ENCODE data around the gene TTYH2. TPM values are rescaled to one million over a fixed set of nuclear protein-coding genes. Genes with fewer than 3 reads are reported as not detected.

Gene TTYH2
- total RNA-seq, 1 experiment from 2014 or later = 4.5 TPM

DNA sequence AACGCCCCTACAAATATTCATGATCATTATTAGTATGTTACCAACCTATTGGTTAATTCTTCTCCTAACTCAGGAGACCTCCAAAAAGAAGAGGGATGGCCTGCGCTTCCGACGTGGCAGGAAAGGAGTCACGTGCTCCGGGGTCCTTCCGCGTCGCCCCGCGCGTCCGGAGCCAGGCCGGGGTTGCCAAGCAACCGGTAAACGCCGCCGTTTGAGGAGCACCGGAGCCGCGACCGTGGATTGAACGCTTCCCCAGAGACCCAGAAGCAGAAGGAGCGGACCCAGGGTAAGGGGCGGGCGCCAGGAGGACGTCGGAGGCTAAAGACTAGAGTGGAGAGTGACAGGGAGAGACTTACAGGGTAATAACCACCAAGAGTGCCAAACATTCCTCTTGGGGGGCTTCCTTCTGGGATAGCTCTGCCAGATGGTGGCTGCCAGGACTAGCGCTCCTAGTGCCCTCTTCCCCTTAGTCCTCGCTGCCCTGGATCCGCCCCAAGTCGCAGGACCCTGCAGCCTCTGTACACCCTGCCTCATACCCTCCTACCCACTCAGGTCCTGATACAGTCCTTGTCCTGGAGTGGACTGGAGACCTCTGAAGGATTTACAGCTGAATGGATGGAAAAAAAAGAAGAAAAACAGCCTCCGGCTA is 60.8 kb downstream of the TTYH2 start, which contains the start of gene DNAI2:
DNAI2 (plus strand) TSS at position 175 of the 649 bp plus-strand sequence. CDS start 7,584 bp downstream, outside the sequence.
- DNase-seq (ENCODE audit: low spot score) (peak; percentile 57), ATAC-seq (peak; percentile 68)
- Mint-ChIP-seq H3K9me3 (no peaks in the 10 kb centered on the region), H3K36me3 (no peaks in the 10 kb centered on the region), H3K4me3 (peak within 1 kb of the TSS; percentile 62), H3K4me1 (peaks cover 32% of the 10 kb centered on the region), H3K27ac (no peak within 1 kb of the TSS), H3K27me3 (ENCODE audit: low read depth) (peaks cover 38% of the 10 kb centered on the region)
- ChIA-PET CTCF (interaction anchor here (0.8 to 2.7 kb wide), 9 partner anchors 11 to 77 kb away, joined by 3 to 13 read pairs (median 4); no protein-coding TSS in a partner anchor), POLR2A (interaction anchor here (0.8 kb wide), 1 partner anchor 10 kb away, joined by 3 read pairs; no protein-coding TSS in a partner anchor)
- TF ChIP-seq, protein P1, sequence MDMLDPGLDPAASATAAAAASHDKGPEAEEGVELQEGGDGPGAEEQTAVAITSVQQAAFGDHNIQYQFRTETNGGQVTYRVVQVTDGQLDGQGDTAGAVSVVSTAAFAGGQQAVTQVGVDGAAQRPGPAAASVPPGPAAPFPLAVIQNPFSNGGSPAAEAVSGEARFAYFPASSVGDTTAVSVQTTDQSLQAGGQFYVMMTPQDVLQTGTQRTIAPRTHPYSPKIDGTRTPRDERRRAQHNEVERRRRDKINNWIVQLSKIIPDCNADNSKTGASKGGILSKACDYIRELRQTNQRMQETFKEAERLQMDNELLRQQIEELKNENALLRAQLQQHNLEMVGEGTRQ (CRISPR knock-in tag; IDR thresholded peaks at IDR 0.05) = peak; percentile 92
- TF ChIP-seq SMAD3 (CRISPR knock-in tag; IDR thresholded peaks at IDR 0.05; ENCODE audit: borderline replicate concordance) (no peak), JUN (CRISPR knock-in tag; IDR thresholded peaks at IDR 0.05) (no peak), TEAD4 (CRISPR knock-in tag; IDR thresholded peaks at IDR 0.05) (no peak), OVOL2 (CRISPR knock-in tag; IDR thresholded peaks at IDR 0.05; ENCODE audit: borderline replicate concordance) (no peak), MYBL2 (CRISPR knock-in tag; IDR thresholded peaks at IDR 0.05) (no peak), ESRRA (CRISPR knock-in tag; IDR thresholded peaks at IDR 0.05; ENCODE audit: borderline replicate concordance) (no peak), ZNF263 (CRISPR knock-in tag; IDR thresholded peaks at IDR 0.05; ENCODE audit: low read depth) (no peak), ZNF232 (CRISPR knock-in tag; IDR thresholded peaks at IDR 0.05) (no peak)
- TF ChIP-seq, protein P2, sequence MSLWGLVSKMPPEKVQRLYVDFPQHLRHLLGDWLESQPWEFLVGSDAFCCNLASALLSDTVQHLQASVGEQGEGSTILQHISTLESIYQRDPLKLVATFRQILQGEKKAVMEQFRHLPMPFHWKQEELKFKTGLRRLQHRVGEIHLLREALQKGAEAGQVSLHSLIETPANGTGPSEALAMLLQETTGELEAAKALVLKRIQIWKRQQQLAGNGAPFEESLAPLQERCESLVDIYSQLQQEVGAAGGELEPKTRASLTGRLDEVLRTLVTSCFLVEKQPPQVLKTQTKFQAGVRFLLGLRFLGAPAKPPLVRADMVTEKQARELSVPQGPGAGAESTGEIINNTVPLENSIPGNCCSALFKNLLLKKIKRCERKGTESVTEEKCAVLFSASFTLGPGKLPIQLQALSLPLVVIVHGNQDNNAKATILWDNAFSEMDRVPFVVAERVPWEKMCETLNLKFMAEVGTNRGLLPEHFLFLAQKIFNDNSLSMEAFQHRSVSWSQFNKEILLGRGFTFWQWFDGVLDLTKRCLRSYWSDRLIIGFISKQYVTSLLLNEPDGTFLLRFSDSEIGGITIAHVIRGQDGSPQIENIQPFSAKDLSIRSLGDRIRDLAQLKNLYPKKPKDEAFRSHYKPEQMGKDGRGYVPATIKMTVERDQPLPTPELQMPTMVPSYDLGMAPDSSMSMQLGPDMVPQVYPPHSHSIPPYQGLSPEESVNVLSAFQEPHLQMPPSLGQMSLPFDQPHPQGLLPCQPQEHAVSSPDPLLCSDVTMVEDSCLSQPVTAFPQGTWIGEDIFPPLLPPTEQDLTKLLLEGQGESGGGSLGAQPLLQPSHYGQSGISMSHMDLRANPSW (CRISPR knock-in tag; conservative IDR thresholded peaks at IDR 0.05; ENCODE audit: low read depth) = no peak
- TF ChIP-seq, protein P3, sequence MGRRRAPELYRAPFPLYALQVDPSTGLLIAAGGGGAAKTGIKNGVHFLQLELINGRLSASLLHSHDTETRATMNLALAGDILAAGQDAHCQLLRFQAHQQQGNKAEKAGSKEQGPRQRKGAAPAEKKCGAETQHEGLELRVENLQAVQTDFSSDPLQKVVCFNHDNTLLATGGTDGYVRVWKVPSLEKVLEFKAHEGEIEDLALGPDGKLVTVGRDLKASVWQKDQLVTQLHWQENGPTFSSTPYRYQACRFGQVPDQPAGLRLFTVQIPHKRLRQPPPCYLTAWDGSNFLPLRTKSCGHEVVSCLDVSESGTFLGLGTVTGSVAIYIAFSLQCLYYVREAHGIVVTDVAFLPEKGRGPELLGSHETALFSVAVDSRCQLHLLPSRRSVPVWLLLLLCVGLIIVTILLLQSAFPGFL (CRISPR knock-in tag; IDR thresholded peaks at IDR 0.05; ENCODE audit: borderline replicate concordance) = no peak
- TF ChIP-seq, protein P4, sequence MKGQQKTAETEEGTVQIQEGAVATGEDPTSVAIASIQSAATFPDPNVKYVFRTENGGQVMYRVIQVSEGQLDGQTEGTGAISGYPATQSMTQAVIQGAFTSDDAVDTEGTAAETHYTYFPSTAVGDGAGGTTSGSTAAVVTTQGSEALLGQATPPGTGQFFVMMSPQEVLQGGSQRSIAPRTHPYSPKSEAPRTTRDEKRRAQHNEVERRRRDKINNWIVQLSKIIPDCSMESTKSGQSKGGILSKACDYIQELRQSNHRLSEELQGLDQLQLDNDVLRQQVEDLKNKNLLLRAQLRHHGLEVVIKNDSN (CRISPR knock-in tag; IDR thresholded peaks at IDR 0.05) = peak; percentile 92
- TF ChIP-seq, protein P5, sequence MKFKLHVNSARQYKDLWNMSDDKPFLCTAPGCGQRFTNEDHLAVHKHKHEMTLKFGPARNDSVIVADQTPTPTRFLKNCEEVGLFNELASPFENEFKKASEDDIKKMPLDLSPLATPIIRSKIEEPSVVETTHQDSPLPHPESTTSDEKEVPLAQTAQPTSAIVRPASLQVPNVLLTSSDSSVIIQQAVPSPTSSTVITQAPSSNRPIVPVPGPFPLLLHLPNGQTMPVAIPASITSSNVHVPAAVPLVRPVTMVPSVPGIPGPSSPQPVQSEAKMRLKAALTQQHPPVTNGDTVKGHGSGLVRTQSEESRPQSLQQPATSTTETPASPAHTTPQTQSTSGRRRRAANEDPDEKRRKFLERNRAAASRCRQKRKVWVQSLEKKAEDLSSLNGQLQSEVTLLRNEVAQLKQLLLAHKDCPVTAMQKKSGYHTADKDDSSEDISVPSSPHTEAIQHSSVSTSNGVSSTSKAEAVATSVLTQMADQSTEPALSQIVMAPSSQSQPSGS (CRISPR knock-in tag; IDR thresholded peaks at IDR 0.05; ENCODE audit: borderline replicate concordance, low read depth) = no peak
- TF ChIP-seq, protein P6, sequence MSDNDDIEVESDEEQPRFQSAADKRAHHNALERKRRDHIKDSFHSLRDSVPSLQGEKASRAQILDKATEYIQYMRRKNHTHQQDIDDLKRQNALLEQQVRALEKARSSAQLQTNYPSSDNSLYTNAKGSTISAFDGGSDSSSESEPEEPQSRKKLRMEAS (CRISPR knock-in tag; IDR thresholded peaks at IDR 0.05) = peak; percentile 71
- TF ChIP-seq, protein P7, sequence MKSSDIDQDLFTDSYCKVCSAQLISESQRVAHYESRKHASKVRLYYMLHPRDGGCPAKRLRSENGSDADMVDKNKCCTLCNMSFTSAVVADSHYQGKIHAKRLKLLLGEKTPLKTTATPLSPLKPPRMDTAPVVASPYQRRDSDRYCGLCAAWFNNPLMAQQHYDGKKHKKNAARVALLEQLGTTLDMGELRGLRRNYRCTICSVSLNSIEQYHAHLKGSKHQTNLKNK (CRISPR knock-in tag; IDR thresholded peaks at IDR 0.05) = no peak

Data from WTC11 (cell line).